ENCODE data around the gene TRIM61. TPM values are rescaled to one million over a fixed set of nuclear protein-coding genes. Genes with fewer than 3 reads are reported as not detected.
"Not testable (repeated sequence)": the region's sequence is repeated elsewhere in the genome, so short reads cannot be mapped to it uniquely, and the experiment has no call there.

TRIM61 gene
- total RNA-seq, 1 donor, result 4.7 TPM

DNA sequence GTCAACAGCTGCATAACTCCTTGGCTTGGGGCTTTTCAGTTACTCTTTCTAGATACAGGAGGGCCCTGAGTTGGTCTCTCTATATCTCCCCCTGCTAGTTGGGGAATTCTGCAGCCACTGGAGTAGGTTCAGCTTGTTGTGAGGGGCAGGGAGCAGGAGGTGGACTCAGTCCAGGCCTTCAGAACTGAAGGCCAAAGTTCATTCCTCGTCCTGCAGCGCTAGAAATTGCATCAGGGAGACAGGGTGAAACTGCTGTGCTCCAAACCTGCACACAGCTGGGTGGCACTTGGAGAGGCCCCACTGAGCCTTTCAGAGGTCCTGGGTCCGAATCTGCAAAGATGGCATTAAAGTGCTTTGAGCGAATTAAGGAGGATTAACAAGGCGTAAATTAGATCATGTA, 29.4 kb upstream of the TRIM61 start:
- no peaks in the 10 kb centered on the region for H3K36me3 ChIP-seq (ENCODE audit: insufficient read depth, low read length)
- no peaks in the 10 kb centered on the region for H3K27me3 ChIP-seq (ENCODE audit: insufficient read depth, low read length)
- no peaks in the 10 kb centered on the region for H3K4me1 ChIP-seq (ENCODE audit: insufficient read depth, low read length)
- TF ChIP-seq, protein P1, sequence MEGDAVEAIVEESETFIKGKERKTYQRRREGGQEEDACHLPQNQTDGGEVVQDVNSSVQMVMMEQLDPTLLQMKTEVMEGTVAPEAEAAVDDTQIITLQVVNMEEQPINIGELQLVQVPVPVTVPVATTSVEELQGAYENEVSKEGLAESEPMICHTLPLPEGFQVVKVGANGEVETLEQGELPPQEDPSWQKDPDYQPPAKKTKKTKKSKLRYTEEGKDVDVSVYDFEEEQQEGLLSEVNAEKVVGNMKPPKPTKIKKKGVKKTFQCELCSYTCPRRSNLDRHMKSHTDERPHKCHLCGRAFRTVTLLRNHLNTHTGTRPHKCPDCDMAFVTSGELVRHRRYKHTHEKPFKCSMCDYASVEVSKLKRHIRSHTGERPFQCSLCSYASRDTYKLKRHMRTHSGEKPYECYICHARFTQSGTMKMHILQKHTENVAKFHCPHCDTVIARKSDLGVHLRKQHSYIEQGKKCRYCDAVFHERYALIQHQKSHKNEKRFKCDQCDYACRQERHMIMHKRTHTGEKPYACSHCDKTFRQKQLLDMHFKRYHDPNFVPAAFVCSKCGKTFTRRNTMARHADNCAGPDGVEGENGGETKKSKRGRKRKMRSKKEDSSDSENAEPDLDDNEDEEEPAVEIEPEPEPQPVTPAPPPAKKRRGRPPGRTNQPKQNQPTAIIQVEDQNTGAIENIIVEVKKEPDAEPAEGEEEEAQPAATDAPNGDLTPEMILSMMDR (IDR thresholded peaks at IDR 0.05; ENCODE audit: extremely low read depth, low read depth, low read length), result no peak
- H4K20me1 ChIP-seq (ENCODE audit: insufficient read depth, low read length), result no peaks in the 10 kb centered on the region
- no peak overlapping the region for H2AFZ ChIP-seq (ENCODE audit: low read length)
- no peaks in the 10 kb centered on the region for H3K79me2 ChIP-seq (ENCODE audit: insufficient read depth, low read length)
- no peak overlapping the region for H3K4me3 ChIP-seq (ENCODE audit: insufficient read depth, low read length)
- H3K27ac ChIP-seq (ENCODE audit: low read depth, low read length), result no peak overlapping the region
- no peak overlapping the region for H3K4me2 ChIP-seq (ENCODE audit: insufficient read depth, low read length)
- H3K9me3 ChIP-seq (ENCODE audit: low read depth, low read length), result no peaks in the 10 kb centered on the region
- DNase-seq (ENCODE audit: insufficient read length, low spot score, missing footprints), result no peak

- H3K36me3 ChIP-seq (ENCODE audit: insufficient read depth, low read length), result no peaks in the 10 kb centered on the region
- H3K79me2 ChIP-seq (ENCODE audit: insufficient read depth, low read length), result no peaks in the 10 kb centered on the region
- TF ChIP-seq, protein P1 (IDR thresholded peaks at IDR 0.05; ENCODE audit: extremely low read depth, low read depth, low read length), result no peak
- DNase-seq (ENCODE audit: insufficient read length, low spot score, missing footprints), result no peak
- no peak overlapping the region for H3K4me2 ChIP-seq (ENCODE audit: insufficient read depth, low read length)
- no peak overlapping the region for H3K4me3 ChIP-seq (ENCODE audit: insufficient read depth, low read length)
- no peak overlapping the region for H2AFZ ChIP-seq (ENCODE audit: low read length)
- no peak overlapping the region for H3K27ac ChIP-seq (ENCODE audit: low read depth, low read length)
- H3K27me3 ChIP-seq (ENCODE audit: insufficient read depth, low read length), result no peaks in the 10 kb centered on the region
- no peaks in the 10 kb centered on the region for H4K20me1 ChIP-seq (ENCODE audit: insufficient read depth, low read length)
- H3K9me3 ChIP-seq (ENCODE audit: low read depth, low read length), result no peaks in the 10 kb centered on the region
- H3K4me1 ChIP-seq (ENCODE audit: insufficient read depth, low read length), result no peaks in the 10 kb centered on the region
Observed at GRCh38 chr4:165006456-165006855, 29.0 kb upstream of the TRIM61 start.

DNA sequence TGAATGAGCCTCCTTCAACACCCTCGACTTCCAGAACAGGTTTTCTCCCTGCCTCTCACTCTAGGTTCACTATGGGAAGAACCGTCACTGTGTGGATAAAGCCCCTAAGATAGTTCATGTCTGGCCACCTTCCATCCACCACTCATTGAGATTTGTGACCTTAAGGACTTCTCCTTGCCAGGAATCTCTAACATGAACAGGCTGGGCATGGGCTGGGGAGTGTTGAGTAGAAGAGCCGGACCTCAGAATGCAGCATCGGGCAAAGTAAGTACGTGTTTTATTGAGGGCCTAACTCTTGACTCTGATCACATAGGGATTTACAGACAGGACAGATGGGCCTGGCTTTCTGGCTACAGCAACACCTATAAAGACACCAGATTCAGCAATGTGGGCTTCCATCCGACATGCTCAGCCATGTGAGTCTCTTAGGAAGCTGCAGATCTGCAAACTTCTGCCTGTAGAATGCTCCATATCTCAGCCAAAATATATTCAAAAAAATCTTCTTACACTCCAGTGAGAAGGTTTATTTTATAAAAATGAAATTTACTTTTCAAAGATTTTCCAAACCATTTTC, 28.0 kb upstream of the TRIM61 start:
- TF ChIP-seq, protein P1 (IDR thresholded peaks at IDR 0.05; ENCODE audit: extremely low read depth, low read depth, low read length), result no peak
- H3K36me3 ChIP-seq (ENCODE audit: insufficient read depth, low read length), result no peaks in the 10 kb centered on the region
- H3K4me2 ChIP-seq (ENCODE audit: insufficient read depth, low read length), result no peak overlapping the region
- DNase-seq (ENCODE audit: insufficient read length, low spot score, missing footprints), result no peak
- H3K4me3 ChIP-seq (ENCODE audit: insufficient read depth, low read length), result no peak overlapping the region
- no peaks in the 10 kb centered on the region for H3K27me3 ChIP-seq (ENCODE audit: insufficient read depth, low read length)
- H3K4me1 ChIP-seq (ENCODE audit: insufficient read depth, low read length), result no peaks in the 10 kb centered on the region
- no peak overlapping the region for H3K27ac ChIP-seq (ENCODE audit: low read depth, low read length)
- no peaks in the 10 kb centered on the region for H3K79me2 ChIP-seq (ENCODE audit: insufficient read depth, low read length)
- H4K20me1 ChIP-seq (ENCODE audit: insufficient read depth, low read length), result no peaks in the 10 kb centered on the region
- H3K9me3 ChIP-seq (ENCODE audit: low read depth, low read length), result no peaks in the 10 kb centered on the region
- no peak overlapping the region for H2AFZ ChIP-seq (ENCODE audit: low read length)

DNA sequence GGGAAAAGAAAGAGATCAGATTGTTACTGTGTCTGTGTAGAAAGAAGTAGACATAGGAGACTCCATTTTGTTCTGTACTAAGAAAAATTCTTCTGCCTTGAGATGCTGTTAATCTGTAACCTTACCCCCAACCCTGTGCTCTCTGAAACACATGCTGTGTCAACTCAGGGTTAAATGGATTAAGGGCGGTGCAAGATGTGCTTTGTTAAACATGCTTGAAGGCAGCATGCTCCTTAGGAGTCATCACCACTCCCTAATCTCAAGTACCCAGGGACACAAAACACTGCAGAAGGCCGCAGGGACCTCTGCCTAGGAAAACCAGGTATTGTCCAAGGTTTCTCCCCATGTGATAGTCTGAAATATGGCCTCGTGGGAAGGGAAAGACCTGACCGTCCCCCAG, 24.5 kb upstream of the TRIM61 start:
- H3K36me3 ChIP-seq (ENCODE audit: insufficient read depth, low read length); H4K20me1 ChIP-seq (ENCODE audit: insufficient read depth, low read length); H3K27me3 ChIP-seq (ENCODE audit: insufficient read depth, low read length); H3K79me2 ChIP-seq (ENCODE audit: insufficient read depth, low read length); H3K27ac ChIP-seq (ENCODE audit: low read depth, low read length); DNase-seq (ENCODE audit: insufficient read length, low spot score, missing footprints); H2AFZ ChIP-seq (ENCODE audit: low read length); H3K9me3 ChIP-seq (ENCODE audit: low read depth, low read length); H3K4me2 ChIP-seq (ENCODE audit: insufficient read depth, low read length); H3K4me1 ChIP-seq (ENCODE audit: insufficient read depth, low read length); H3K4me3 ChIP-seq (ENCODE audit: insufficient read depth, low read length): not testable (repeated sequence)

DNA sequence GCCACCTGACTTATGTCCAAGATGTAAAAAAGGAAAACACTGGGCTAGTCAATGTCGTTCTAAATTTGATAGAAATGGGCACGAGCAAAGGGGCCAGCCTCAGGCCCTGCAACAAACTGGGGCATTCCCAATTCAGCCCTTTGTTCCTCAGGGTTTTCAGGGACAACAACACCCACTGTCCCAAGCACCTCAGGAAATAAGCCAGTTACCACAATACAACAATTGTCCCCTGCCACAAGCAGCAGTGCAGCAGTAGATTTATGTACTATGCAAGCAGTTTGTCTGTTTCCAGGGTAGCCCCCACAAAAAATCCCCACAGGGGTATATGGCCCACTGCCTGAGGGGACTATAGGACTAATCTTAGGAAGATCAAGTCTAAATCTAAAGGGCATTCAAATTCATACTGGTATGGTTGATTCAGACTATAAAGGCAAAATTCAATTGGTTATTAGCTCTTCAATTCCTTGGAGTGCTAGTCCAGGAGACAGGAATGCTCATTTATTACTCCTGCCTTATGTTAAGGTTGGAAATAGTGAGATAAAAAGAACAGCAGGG, 21.1 kb upstream of the TRIM61 start:
- H3K79me2 ChIP-seq (ENCODE audit: insufficient read depth, low read length); H4K20me1 ChIP-seq (ENCODE audit: insufficient read depth, low read length); H2AFZ ChIP-seq (ENCODE audit: low read length); DNase-seq (ENCODE audit: insufficient read length, low spot score, missing footprints); H3K36me3 ChIP-seq (ENCODE audit: insufficient read depth, low read length); H3K4me2 ChIP-seq (ENCODE audit: insufficient read depth, low read length); H3K9me3 ChIP-seq (ENCODE audit: low read depth, low read length); H3K4me3 ChIP-seq (ENCODE audit: insufficient read depth, low read length); H3K27ac ChIP-seq (ENCODE audit: low read depth, low read length); H3K4me1 ChIP-seq (ENCODE audit: insufficient read depth, low read length); H3K27me3 ChIP-seq (ENCODE audit: insufficient read depth, low read length): not testable (repeated sequence)

Measured in osteoblast (primary cell).